NCI-H446 treated with DMSO at 0.1 percent for 48 hours (cell line): ENCODE results near the gene TRIP6.

Source experiments
- DNase-seq: peaks from one replicate; lab custom pipeline; 2025; lab: John Stamatoyannopoulos, UW

The TRIP6 gene

DNA sequence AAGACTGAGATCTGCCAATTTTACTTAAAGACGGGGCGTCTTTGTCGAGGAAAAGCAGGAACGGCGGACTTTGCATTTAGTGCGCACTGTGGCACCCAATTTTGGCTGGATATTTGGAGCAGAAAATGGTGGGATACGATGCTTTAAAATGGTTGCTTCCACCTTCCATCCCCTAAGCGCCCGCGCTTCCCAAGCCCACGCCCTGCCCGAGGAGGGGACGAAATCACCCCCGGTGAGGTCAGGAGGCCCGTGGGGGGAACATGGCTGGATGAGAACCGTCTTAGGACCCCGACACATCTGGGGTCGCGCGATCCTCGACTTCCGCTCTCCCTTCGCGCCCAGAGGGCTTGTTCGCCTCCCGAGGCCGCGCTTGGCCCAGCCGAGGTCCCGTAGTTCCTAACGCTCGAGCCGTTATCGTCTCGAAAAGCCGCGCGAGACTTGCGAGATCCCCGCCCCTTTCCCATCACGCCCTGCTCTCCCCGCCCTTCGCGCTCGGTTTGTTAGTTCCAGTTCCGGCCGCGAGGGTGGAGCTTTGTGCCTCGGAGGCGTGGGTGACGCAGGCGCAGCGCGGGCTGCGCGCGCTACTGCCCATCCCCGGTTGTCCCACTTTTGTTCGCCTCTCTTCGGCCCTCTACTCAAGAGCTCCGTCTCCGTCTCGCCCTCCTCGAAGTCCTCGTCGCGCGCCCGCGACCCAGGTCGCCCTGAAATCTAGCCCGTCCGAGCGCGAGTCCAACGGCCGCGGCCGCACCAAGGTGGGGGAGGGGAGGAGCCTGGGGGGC, 7.6 kb downstream of the TRIP6 start, which contains the start of gene SRRT:
Gene SRRT, plus strand, starts transcription at position 527 of the 779 bp plus-strand sequence. CDS start 488 bp downstream, outside the sequence.
- peak; percentile 94 for DNase-seq

DNA sequence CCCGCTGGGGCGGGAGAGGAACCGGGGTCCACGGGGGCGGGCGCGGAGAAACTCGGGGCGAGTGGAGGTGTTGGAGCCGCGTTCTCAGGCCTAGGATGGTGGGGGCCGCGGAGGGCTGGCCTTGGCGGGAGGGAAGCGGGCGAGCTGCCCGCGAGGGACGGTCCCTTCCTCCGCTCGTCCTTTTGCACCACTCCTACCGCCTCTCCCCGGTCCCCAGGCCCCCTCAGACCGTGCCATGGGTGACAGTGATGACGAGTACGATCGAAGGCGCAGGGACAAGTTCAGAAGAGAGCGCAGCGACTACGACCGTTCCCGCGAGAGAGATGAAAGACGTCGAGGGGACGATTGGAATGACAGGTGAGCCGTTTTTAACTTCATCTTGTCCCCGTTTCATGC, 8.2 kb downstream of the TRIP6 start:
- no peak for DNase-seq

DNA sequence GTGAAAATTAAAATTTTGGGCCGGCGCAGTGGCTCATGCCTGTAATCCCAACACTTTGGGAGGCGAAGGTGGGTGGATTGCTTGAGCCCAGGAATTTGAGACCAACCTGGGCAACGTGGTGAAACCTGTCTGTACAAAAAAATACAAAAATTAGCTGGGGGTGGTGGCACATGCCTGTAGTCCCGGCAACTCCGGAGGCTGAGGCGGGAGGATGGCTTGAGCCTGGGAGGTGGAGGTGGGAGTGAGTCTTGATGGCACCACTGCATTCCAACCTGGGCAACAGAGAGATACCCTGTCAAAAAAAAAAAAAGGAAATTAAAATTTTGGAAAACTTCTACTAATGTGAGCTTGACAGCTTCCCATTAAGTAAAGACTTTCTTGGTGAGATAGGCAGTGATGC, 10.8 kb downstream of the TRIP6 start:
- no peak for DNase-seq

DNA sequence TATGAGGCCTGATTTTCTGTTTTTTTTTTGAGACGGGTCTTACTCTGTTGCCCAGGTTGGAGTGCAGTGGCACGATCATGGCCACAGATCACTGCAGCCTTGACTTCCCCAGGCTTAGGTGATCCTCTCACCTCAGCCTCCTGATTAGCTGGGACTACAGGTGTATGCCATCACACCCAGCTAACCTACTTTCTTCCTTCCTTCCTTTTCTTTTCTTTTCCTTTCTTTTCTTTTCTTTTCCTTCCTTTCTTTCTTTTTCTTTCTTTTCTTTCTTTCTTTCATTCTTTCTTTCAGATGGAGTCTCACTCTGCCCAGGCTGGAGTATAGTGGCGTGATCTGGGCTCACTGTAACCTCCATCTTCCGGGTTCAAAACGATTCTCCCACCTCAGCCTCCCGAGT, 11.5 kb downstream of the TRIP6 start:
- DNase-seq = no peak

DNA sequence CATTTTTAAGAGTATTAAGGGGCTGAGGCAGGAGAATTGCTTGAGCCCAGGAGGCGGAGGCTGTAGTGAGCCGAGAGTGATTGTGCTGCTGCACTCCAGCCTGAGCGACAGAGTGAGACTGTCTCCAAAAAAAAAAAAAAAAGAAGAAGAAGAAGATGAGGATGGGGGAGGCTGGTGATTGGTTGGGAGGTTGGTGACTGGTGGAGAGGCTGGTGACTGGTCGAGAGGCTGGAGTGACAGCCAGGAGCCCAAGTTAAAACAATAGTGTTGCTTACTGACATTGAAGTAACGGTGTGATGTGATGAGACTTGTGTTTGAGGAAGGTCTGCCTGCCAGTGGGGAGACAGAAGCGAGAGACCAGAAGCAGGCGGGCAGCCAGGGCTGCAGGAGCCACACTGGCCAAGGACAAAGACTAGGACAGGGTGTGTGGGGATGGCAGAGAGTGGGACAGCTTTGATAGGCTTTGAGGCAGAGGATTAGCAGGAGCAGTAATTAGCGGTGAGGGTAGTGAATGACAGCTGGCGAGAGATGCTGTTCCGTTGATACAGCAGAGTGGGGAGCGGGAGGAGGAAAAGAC, 12.6 kb downstream of the TRIP6 start:
- DNase-seq = no peak

DNA sequence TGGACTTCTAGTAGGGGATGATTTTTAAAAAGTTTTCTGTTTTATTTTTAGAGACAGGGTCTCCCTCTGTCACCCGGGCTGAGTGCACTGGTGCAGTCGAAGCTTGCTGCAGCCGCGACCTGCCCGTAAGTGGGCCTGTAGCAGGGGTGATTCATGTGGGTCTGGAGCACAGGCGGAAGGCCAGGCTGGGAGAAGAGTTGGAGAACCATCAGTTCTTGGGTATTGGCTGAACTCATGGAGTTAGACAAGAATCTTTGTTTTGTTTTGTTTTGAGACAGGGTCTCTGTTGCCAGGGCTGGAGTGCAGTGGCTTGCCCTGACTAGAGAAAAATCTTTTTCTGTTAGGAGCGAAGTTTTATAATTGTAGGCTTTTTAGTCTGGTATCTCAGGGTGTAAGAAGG, 13.5 kb downstream of the TRIP6 start:
- no peak for DNase-seq

DNA sequence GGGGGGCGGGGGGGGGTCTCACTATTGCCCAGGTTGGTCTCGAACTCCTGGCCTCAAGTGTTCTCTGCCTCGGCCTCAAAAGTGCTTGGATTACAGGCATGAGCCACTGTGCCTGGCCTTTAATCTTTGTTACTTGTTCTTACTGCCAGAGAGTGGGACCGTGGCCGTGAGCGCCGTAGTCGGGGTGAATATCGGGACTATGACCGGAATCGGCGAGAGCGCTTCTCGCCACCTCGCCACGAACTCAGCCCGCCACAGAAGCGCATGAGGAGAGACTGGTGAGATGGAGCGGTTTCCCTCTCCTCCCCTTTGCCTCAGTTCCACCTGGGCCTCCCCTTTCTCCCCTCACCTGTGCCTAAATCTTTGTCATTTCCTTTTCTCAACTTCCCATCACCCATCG, 13.9 kb downstream of the TRIP6 start:
- no peak for DNase-seq

DNA sequence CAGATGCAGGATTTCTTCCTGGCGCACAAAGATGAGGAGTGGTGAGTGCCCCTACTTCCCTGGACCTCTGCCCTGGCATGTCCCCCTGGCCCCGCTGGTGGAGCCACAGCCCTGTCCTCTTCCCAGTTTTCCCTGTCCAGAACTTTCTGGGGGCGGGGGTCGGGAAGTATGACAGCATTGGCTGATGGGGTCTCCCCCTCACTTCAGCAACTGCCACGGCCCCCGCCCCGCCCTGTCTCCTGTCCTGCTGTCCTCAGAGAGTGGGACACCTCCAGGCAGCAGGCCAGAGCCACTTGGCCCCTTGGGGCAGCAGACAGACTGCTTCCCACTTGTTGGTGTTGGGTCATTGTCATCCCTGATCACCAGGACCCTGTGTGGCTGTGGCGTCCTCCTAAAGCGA, 15.0 kb downstream of the TRIP6 start:
- no peak for DNase-seq

DNA sequence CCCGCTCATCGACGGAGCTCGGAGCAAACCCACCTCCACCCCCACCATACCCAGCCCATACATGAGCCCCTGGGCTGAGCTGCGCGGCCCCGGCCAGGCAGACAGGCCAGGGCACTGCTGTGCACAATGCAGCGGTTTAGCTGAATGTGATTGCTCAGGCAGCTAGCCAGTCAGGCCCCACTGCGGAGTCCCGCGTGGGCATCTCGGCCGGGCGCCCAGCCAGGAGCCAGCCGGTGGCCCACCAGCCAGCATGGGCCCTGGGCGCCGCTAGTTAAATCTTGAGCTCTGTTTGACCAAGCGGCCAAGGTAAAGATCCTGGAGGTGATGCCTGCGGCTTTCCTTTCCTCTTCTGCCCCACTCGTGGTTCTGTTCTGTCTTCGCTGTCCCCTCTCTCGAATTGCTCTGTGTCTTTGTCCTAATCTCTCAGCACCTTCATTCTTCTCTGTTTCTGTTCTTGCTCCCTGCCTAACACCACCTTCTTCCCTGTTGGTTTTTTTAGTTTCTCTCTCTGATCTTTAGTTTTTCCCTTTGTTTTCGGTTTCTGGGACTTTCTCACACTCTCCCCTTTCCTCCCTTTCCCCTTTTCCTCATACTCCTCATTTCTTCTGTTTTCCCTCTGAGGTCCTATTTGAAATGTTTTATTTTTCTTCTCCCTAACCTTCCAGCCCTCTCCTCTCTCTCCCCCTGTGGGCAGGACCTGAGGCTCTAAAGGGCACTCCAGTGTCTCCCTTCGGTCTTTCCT, 15.8 kb downstream of the TRIP6 start:
- no peak for DNase-seq

DNA sequence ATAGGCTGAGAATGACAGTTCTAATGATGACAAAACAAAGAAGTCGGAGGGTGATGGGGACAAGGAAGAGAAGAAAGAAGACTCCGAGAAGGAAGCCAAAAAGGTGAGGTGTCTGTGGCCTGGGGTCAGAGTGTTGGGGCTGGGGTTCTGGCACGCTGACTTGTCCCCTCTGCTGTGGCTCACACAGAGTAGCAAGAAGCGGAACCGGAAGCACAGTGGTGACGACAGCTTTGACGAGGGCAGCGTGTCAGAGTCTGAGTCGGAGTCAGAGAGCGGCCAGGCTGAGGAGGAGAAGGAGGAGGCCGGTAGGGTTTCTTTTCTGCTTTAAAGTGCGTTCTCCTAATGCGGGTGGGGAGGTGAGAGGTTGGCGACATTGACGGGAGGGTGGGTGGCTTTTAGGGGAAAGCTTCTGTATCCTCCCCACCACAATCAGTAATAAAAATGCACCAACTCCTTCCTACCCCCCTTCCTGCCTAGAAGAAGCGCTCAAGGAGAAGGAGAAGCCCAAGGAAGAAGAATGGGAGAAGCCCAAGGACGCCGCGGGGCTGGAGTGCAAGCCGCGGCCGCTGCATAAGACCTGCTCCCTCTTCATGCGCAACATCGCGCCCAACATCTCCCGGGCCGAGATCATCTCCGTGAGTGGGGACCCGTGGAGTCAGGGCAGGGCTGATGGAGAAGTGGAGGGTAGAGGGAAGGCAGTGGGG, 17.7 kb downstream of the TRIP6 start:
- DNase-seq = no peak

DNA sequence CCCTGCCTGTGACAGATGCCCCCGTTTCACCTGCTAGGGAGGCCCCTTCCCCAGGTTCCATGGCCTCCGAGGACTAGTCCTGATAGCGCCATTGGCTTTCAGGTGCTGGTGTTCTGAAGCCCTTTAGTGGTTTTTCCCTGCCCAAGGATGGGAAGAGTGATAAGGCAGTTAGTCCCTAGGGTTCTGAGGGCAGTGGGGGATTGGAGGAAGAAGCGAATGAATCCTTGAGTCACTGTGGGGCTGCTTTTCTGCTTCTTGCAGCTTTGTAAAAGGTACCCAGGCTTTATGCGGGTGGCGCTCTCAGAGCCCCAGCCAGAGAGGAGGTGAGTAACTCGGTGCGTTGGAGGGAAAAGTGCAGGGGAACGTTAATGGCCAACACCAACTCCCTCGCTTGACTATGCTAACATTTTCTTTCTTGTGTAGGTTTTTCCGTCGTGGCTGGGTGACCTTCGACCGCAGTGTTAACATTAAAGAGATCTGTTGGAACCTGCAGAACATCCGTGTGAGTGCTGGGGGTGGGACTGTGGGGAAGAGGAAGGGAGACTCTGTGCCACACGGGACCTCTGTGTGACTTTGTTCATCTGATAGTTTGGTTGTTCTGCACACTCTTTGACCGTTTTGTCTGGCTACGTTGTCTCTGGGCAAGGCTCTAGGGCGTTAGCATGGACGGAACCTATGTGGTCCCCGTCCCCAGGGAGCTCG, 18.4 kb downstream of the TRIP6 start:
- no peak for DNase-seq

DNA sequence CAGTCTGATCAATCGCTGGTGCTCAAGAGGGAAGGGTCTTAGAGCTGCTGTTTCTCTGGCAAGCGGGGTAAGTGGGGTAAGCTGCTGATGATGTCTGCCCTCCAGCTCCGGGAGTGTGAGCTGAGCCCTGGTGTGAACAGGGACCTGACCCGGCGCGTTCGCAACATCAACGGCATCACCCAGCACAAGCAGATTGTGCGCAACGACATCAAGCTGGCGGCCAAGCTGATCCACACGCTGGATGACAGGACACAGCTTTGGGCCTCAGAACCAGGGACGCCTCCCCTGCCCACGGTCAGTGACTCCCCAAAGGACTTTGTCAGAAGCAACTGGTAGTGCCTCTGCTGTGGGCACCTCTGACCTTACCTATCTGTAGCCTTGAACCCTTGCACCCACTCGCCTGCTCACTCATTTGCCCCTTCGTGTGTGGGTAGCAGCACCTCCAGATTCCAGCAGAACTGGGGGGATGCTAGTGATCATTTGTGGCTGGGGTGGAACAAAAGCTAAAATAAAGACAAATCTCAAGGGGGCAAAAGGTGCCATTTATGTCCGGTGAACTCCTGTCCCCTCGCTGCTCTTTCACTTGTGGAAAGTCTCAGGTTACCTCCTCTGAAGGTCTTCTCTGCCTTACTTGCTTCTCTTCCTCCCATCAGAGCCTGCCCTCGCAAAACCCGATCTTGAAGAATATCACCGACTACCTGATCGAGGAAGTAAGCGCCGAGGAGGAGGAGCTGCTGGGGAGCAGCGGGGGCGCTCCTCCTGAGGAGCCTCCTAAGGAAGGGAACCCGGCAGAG, 19.2 kb downstream of the TRIP6 start:
- DNase-seq = no peak

DNA sequence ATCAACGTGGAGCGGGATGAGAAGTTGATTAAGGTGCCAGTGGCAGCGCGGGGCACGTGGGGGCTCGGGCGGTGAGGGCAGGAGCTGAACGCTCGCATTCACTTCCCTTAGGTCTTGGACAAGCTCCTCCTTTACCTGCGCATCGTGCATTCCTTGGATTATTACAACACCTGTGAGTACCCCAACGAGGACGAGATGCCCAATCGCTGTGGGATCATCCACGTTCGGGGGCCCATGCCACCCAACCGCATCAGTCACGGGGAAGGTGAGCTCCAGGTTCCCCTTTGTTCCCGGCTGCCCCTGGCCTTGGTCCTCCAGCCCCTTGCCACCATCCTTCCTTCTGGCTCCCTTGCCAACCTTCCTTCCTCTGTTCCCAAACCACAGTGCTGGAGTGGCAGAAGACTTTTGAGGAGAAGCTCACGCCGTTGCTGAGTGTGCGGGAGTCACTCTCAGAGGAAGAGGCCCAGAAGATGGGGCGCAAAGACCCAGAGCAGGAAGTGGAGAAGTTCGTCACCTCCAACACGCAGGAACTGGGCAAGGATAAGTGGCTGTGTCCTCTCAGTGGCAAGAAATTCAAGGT, 19.8 kb downstream of the TRIP6 start:
- DNase-seq = no peak

DNA sequence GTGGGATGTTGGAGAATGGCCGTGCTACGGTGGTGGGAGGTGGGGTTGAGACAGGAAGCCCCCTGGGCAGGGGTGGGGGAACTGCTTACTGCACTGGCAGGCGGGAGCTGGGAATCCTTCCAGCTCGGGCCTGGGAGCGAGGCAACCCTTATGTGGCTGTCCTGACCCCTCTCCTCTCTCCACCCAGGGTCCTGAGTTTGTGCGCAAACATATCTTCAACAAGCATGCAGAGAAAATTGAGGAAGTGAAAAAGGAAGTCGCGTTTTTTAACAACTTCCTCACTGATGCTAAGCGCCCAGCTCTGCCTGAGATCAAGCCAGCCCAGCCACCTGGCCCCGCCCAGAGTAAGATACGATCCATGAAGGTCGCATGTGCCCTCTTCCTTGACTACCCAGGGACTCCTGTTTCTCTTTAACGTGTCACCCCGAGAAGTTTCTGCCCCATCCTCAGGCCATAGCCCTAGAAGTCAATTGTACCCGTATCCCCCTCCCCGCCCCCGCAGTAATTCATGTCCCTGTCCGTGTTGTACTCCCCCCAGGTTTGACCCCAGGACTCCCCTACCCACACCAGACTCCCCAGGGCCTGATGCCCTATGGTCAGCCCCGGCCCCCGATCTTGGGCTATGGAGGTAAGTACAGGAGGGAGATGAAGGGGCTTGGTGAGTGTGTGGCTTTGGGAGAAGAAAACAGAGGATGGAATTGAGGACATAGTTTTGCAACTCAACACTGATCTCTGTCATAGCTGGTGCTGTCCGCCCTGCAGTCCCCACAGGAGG, 20.5 kb downstream of the TRIP6 start:
- no peak for DNase-seq

DNA sequence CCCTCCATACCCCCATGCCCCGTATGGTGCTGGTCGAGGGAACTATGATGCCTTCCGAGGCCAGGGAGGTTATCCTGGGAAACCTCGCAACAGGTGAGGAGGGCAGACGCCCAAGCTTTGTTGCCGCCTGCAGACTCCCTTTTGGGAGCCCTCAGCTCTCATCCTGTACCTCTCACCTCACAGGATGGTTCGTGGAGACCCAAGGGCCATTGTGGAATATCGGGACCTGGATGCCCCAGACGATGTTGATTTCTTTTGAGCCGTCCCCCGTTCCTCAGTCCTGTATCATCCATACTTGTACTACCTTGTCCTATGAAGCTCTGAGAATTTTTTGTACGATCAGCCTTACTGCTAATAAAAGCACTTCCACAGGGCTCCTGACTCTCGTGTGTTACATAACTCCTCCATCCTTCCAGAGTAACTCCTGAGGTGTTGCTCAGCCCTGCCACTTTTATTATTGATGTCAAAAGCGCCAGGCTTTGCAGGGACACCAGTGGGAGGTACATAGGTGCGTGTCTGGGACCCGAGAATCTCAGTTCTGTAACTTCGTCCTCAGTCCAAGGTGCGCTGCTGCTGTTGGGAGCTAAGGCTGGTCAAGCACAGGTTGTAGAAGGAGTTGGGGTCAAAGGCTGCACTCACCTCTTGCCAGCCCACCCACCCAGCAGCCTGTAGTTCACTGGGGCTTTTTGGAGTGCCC, 21.3 kb downstream of the TRIP6 start:
- DNase-seq = no peak

DNA sequence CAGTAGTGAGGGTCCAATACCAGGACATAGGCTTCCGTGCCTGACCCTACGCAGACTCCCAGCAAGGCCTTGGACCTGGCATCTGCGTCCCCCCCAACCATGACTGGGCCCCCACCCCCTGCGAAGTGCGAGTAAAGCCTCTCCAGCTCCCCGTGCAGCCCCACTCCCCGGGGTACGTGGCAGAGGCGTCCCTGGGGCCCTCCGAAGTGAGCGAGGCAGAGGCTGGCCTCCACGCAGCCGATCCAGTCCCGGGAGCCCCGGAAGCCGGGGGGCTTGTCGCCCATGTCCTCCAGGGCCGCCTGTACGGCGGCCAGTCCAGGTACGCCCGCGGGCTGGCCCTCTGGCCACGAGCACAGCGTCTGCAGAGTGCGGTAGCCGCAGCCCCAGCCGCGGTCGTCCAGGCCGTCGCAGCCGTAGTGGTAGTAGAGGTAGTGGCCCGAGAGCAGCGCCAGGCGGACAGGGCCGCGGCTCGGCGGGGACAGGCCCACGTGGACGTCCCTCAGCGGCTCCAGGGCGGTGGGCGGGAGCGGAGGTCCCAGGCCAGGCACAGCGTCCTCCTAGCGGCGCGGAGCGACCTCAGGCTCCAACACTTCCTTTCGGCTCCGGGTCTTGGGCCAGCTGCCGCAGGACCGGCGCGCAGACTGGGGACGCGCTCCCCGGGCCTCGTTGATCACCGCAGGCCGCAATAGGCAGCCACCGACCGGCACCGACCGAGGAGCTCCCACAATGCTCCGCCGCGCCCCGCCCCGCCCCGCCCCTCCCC, 22.0 kb downstream of the TRIP6 start, which contains the start of gene UFSP1:
Gene UFSP1, minus strand, starts transcription at position 728 of the 763 bp plus-strand sequence. Its CDS starts 444 bp downstream, at position 284.
- no peak for DNase-seq

DNA sequence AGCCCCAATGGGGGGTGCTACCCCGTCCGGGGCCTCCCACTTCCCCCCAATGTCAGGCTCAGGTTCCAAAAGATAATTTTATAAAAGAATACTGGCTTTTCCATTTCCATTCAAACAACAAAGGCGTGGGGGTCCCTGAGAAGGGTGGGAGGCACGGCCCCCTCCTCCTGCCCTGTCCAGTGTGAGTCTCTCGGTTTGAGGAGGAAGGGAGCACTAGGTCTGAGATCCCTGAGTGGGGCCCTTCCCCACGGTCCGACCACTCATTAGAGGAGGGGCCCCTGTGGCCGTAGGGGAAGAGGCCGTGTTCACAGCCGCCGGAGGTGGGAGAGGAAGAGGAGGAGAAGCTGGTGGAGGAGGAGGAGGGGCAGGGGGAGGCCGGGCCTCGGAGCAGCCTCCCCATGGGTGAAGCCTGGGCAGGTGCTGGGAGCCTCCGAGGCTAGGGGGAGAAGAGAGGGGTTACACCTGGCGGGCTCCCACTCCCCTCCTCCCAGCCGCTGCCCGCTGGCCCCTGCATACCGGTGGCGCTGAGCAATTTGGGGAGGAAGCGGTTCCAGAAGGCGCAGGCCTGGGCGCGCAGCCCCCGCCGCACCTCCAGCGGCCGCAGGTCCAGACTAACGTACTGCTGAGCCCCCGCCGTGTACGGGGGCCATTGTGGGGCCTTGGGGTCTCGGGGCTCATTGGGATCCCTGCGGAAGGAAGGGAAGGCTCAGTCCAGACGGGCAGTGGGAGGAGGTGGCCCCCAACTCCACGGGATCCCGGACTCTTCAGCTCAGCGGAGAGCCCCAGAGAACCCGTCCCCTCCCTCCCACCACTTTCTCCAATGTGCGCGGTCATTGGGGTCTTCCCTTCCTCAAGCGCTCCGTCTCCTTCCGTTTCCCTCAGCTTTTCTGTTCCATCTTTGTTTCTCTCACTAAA, 23.7 kb downstream of the TRIP6 start:
- no peak for DNase-seq
